GM19468 (cell line): ENCODE data around the gene MTG1.
"Not testable (repeated sequence)": the region's sequence is repeated elsewhere in the genome, so short reads cannot be mapped to it uniquely, and the experiment has no call there.

Experiments used
- ATAC-seq: cut with Tn5 transposase; IDR thresholded peaks from one replicate; pipeline ENCODE4 v1.9.1; 2021; ENCODE audit warnings: mild to moderate bottlenecking, moderate library complexity, moderate number of reproducible peaks; ENCODE audit not compliant: unreplicated experiment; ENCODE audit errors: extremely low read depth

MTG1 gene

DNA sequence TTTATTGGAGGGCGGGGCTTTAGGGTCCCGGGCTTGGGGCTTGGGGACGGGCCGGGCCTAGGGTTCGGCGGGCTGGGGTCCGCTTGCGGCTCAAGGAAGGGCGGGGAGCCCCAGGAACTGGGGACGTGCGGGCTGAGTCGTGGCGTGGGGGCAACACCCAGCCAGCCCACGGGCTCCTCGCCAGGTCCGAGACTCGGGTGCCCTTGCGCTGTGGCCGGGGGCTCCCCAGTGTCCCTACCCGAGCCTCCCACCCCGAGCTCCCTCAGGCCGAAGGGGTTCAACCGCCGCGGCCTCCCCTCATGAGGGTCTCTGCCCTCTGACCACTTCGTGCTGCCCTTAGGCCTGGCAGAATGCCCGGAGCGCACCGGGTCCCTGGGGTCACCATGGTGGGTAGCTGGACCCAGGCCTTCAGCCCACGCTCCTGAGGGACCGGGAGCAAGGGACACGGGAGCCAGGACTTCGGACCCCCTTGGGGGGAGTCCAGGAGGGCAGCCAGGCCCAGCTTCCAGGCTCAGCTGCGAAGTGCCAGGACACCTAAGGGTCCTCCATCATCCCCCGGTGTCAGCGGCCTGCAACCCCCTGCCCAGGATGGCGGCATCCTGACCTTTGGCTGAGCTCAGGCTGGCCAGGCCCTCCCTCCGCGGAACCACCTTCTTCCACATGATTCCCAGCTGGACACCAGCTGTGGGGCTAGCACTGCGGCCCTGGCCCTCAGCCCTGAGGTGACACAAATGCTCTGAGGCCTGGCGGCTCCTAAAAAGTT lies 35.6 kb upstream of the MTG1 start:
- no peak for ATAC-seq

DNA sequence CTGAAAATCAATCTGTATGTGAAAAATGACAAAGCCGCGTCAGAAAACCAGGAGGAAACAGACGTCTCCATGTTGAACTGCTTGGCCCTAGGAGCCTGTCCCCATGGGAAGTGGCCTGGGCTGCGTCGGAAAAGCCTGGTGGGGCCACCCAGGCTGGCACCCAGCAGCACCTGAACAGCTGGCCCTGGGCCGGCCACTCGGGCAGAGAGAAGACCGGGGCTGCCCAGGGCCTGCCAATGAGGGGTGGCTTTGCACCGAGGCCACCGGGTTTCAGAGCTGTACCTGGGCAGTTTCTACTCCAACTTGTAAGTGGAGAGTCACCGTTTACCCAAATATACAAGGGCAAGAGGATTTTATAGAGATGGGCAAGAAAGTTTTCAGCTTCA lies 35.0 kb upstream of the MTG1 start:
- no peak for ATAC-seq

- ATAC-seq: no peak
Measured at GRCh38 chr10:133359554-133359971, 34.4 kb upstream of the MTG1 start.

- no peak for ATAC-seq
Measured at GRCh38 chr10:133359972-133360610, 33.9 kb upstream of the MTG1 start.

- ATAC-seq: no peak
Measured at GRCh38 chr10:133361227-133361626, 32.7 kb upstream of the MTG1 start.

DNA sequence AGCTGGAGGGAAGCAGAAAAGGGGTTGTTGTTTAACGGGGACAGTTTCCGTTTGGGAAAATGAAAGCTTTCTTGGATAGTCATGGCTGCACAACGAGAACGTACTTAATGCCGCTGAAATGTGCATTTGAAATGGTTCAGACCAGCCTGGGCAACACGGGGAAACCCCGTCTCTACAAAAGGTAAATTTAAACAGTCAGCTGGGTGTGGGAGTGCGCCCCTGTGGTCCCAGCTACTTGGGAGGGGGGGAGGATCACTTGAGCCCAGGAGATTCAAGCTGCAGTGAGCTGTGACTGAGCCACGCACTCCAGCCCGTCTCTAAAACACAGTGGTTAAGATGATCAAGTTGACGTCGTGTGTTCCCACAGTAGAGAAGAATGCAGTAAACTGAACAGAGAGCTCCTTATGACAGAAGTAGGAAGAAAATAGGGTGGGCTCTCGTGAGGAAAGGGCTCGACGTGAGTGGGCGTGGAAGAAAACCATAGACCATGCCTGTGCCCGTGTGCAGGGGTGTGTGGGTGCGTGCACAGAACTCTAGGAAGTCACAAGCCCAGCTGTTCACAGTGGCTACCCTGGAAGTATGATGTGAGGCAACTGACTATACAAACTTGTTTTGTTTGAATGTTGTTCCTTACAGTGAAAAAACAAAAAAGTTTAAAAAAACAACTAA lies 32.0 kb upstream of the MTG1 start:
- ATAC-seq: no peak

DNA sequence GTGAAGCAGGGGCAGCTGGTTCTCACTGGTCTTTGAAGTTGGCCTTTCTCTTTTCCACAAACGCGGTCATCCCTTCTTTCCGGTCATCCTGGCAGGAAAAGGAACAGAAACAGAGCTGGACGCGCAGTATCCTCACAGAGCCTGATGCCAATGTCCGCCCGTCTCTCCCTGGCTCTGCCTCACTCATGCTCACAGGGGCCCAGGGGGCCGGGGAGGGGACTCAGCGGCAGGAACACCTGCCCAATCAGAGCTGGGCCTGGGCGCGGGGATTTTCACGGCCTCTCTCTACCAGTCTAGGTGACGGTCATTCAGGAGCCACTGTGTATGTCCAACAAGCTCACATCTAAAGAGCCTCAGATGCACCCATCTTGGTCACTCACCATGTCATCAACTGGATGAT lies 31.1 kb upstream of the MTG1 start:
- ATAC-seq: no peak

- no peak for ATAC-seq
Measured at GRCh38 chr10:133364645-133365431, 29.1 kb upstream of the MTG1 start.

GRCh38 chr10:133365461-133366129 lies 28.4 kb upstream of the MTG1 start:
- no peak for ATAC-seq

GRCh38 chr10:133366130-133366478 lies 27.9 kb upstream of the MTG1 start:
- ATAC-seq: no peak

DNA sequence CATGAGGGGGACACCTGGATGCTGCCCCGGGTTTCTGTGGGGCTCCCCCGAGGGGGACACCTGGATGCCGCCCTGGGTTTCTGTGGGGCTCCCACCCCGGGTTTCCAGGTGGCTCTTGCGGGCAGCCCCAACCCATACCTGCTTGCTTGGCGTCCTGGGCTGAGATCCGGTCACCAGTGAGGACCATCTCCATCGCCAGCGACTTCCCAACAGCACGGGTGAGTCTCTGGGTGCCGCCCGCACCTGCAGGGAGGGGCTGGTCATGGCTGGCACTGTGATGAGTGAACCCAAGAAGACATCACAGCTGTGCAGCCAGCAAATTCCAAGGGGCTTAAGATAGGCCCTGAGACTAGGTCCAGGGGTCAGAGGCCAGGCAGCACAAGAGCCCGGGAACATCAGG lies 27.2 kb upstream of the MTG1 start:
- no peak for ATAC-seq

DNA sequence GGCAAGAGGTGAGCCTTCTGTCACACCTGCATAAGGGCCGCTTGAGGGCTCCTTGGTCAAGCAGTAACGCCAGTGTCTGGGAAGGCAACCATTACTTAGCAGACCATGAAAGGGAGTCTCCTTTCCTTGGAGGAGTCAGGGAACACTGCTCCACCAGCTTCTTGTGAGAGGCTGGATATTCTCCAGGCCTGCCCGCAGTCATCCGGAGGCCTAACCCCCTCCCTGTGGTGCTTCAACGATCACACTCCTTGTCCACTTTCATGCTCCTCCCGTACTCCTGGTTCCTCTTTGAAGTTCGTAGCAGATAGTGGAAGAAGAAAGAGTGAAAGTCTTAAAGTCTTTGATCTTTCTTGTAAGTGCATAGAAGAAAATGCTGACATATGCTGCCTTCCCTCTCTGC lies 26.5 kb upstream of the MTG1 start:
- not testable (repeated sequence) for ATAC-seq

DNA sequence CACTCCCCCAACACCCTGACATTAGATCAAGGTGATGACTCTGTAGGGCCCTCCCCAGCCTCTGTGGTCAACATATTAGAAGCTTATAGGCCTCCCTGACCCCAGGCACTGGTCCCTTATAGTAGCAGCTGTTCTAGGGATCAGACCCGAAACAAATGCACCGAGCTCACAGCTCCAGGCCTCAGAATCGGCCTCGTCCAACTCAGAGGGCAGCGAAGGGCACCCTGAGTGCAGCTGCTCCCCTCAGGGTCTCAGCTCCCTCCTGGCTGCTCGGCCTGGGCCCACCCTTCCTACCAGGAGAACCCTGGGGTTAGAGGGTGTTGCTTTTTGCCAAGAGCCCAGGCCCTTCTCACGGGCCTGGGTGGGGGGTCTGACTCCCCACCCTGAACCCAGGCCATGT lies 25.8 kb upstream of the MTG1 start:
- no peak for ATAC-seq

- ATAC-seq: no peak
Measured at GRCh38 chr10:133370030-133370786, 23.7 kb upstream of the MTG1 start.

DNA sequence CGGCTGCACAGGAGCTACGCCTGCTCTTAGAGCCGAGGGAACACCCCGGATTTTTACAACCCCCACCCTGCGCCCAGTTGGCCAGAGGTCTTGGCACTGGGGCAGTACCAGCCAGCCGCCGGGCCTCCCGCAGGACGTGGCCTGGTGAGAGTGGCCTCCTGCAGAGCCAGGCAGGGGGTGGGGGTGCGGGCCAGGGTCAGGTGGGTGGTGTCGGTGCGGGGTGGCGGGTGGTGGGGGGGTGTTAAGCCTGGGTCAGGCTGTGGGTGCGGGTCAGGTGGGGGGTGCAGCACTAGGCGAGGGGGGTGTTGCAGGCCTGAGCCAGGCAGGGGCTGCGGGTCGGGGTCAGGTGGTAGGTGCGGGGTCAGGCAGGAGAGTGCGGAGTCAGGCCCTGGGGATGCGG lies 21.4 kb upstream of the MTG1 start:
- no peak for ATAC-seq

DNA sequence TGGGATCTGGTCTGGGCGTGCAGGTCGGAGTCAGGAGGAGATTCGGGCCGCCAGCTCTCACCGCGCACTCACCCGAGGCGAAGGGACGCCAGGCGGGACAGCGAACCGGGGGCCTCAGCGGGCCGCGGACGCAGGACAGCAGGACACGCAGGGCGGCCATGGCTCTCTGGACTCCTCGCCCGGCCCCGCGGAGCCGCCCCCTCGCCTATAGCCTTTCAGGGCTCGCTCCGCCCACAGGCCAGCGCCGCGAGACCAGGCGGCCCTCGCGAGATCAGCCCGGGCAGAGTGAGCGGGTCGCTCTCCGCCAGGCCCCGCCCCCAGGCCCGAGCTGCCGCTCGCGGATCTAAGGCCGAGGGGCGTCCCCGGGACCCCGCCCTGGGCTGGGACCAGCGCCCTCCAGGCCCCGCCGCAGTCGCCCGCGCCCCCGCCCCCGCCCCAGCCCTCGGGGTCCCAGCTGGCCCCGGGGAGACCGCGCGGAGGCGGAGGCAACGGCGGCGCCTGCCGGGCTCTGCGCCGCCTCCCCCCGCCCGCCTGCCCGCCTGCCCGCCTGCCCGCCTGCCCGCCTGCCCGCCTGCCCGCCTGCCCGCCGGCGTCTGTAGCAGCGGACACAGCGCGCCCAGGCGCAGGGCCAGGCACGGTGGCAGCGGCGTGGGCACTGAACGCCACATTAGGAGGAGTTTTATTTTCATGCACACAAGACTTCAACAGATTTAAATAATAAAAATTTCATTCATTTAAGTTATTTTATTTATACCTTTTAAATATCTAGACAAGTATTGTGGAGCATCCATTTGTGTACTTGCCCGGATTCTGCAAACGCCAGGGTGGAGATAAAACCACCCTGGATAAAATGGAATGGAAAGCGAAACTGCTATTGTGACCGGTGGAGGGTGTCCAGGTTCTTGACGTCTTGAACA lies 20.5 kb upstream of the MTG1 start, which contains the start of gene ECHS1:
Gene ECHS1, minus strand, starts transcription at position 181 of the 917 bp plus-strand sequence. Its CDS starts 21 bp downstream, at position 160.
- peak; percentile 99 for ATAC-seq

DNA sequence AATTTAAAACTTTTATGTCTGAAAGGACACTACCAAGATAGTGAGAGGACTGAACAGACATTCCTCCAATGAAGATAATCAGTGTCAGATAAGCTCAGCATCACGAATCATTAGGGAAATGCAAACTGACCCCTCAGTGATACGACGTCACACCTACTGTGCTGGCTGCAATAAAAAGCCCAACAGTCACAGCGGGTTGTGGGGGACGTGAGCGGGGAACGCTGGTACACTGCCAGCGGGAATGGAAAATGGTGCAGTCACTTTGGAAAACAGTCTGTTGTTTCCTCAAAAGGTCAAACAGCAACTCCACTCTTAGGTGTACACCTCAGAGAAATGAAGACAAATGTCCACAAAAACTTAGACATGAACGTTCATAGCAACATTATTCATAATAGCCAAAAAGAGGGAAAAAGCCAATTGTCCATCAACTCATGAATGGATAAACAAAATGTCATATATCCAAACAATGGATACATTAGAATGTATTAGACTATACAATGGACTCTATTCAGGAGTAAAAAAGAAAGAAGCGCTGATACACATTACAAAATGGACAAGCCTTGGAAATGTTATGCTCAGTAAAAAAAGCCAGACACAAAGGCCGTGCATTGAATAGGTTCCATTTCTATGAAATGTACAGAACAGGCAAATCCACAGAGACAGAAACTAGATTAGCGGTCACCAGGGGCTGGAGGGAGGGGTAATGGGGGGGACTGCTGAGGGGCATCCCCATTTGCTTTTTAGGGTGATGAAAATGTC lies 18.4 kb upstream of the MTG1 start:
- ATAC-seq: no peak

DNA sequence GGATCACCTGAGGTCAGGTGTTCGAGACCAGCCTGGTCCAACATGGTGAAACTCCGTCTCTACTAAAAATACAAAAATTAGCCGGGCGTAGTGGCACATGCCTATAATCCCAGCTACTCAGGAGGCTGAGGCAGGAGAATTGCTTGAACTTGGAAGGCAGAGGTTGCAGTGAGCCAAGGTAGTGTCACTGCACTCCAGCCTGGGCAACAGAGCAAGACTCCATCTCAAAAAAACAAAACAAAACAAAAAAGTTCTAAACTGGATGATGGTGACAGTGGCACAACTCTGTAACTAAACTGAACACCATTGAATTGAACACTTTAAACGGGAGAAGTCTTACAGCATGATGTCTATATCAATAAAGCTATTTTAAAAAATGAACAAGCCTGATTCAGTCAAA lies 17.8 kb upstream of the MTG1 start:
- ATAC-seq: not testable (repeated sequence)
